ENCODE measurements around the gene ATAT1.
"Not testable (repeated sequence)": the region's sequence is repeated elsewhere in the genome, so short reads cannot be mapped to it uniquely, and the experiment has no call there.

DNA sequence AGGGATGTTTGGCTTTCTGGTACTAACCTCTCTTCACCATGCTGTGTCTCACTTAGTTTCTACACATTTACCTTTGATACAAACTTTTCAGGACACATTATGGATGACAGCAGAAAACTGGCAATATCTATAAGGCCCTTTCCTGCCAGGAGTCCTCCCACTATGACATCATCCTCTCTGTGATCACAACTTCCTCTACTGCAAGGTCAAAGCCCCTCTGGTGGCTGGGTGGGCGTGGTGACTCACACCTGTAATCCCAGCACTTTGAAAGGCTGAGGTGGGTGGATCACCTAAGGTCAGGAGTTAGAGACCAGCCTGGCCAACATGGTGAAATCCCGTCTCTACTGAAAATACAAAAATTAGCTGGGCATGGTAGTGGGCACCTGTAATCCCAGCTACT, 39.6 kb downstream of the ATAT1 start:
- not testable (repeated sequence) for TF ChIP-seq EZH2phosphoT487 (IDR thresholded peaks at IDR 0.05; ENCODE audit: low read depth)
- TF ChIP-seq, protein P1, sequence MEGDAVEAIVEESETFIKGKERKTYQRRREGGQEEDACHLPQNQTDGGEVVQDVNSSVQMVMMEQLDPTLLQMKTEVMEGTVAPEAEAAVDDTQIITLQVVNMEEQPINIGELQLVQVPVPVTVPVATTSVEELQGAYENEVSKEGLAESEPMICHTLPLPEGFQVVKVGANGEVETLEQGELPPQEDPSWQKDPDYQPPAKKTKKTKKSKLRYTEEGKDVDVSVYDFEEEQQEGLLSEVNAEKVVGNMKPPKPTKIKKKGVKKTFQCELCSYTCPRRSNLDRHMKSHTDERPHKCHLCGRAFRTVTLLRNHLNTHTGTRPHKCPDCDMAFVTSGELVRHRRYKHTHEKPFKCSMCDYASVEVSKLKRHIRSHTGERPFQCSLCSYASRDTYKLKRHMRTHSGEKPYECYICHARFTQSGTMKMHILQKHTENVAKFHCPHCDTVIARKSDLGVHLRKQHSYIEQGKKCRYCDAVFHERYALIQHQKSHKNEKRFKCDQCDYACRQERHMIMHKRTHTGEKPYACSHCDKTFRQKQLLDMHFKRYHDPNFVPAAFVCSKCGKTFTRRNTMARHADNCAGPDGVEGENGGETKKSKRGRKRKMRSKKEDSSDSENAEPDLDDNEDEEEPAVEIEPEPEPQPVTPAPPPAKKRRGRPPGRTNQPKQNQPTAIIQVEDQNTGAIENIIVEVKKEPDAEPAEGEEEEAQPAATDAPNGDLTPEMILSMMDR (IDR thresholded peaks at IDR 0.05; ENCODE audit: low read depth, low read length): not testable (repeated sequence)

All from OCI-LY3 (cell line).